Immature natural killer cell (primary cell): ENCODE results near the gene CLINT1. TPM values are rescaled to one million over a fixed set of nuclear protein-coding genes. Genes with fewer than 3 reads are reported as not detected.

Experiments
- DNase-seq, 3 donors: peaks; one replicate each; pipeline ENCODE4 v3.0.0; 2022; ENCODE audit warnings: mixed read lengths in 1 of 3
- H3K27ac Mint-ChIP-seq, 6 donors: one replicate each; pipeline ENCODE4 v1.8.0; 2020; ENCODE audit warnings: mixed read lengths in 6 of 6, mild to moderate bottlenecking in 5 of 6, inconsistent platforms in 4 of 6, moderate library complexity in 3 of 6
- H3K27me3 Mint-ChIP-seq, 3 donors: one replicate each; pipeline ENCODE4 v1.8.0; 2020 to 2021; ENCODE audit warnings: low read depth in 3 of 3, mild to moderate bottlenecking in 3 of 3, mixed read lengths in 3 of 3, moderate library complexity in 3 of 3, inconsistent platforms in 1 of 3
- H3K36me3 Mint-ChIP-seq, 3 donors: one replicate each; pipeline ENCODE4 v1.8.0; 2020; ENCODE audit warnings: mixed read lengths in 3 of 3, inconsistent platforms in 2 of 3, mild to moderate bottlenecking in 2 of 3
- H3K4me1 Mint-ChIP-seq, 2 donors: one replicate each; pipeline ENCODE4 v1.8.0; 2020; ENCODE audit warnings: inconsistent platforms in 2 of 2, mild to moderate bottlenecking in 2 of 2, mixed read lengths in 2 of 2, moderate library complexity in 1 of 2
- H3K4me3 Mint-ChIP-seq, 5 donors: one replicate each; pipeline ENCODE4 v1.8.0; 2020; ENCODE audit warnings: mild to moderate bottlenecking in 5 of 5, mixed read lengths in 5 of 5, inconsistent platforms in 3 of 5, moderate library complexity in 3 of 5
- H3K9me3 Mint-ChIP-seq, 6 donors: one replicate each; pipeline ENCODE4 v1.8.0; 2020; ENCODE audit warnings: mild to moderate bottlenecking in 6 of 6, mixed read lengths in 6 of 6, inconsistent platforms in 4 of 6, moderate library complexity in 3 of 6
- polyA plus RNA-seq, 3 donors: library from polyadenylated mRNA; unstranded; fragments of 300-500 nt; fragmentation: Illumina TruSeq; gene quantifications; one replicate each; pipeline ENCODE4 v1.2.3, GENCODE V29; 2021

The CLINT1 gene
- polyA plus RNA-seq, 3 donors from 2014 or later, result 75.7 to 106 (median 84.8) TPM

DNA sequence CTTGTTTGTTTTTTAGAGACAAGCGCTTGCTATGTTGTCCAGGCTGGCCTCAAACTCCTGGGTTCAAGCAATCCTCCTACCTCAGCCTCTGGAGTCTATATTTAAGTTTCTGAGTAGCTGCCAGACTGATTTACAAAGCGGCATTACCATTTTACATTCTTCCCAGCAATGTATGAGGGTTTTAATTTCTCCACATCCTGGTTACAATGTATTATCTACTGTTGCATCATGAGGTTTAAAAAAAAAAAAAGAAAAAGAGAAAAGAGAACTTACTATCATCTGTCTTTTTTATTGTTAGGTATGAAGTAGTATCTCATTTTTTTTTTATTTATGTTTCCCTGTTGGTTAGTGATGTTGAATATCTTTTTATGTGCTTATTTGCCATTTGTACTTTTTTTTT is 18.9 kb upstream of the CLINT1 start:
- no peak for DNase-seq
- H3K36me3 Mint-ChIP-seq, result no peaks in the 10 kb centered on the region
- H3K4me3 Mint-ChIP-seq, result no peak overlapping the region
- peaks cover 0 to 8% of the 10 kb centered on the region in 2 donors for H3K4me1 Mint-ChIP-seq
- H3K27ac Mint-ChIP-seq, result no peak overlapping the region
- no peaks in the 10 kb centered on the region for H3K9me3 Mint-ChIP-seq
- H3K27me3 Mint-ChIP-seq, result peaks cover 0 to 7% (median 2%) of the 10 kb centered on the region in 3 donors

DNA sequence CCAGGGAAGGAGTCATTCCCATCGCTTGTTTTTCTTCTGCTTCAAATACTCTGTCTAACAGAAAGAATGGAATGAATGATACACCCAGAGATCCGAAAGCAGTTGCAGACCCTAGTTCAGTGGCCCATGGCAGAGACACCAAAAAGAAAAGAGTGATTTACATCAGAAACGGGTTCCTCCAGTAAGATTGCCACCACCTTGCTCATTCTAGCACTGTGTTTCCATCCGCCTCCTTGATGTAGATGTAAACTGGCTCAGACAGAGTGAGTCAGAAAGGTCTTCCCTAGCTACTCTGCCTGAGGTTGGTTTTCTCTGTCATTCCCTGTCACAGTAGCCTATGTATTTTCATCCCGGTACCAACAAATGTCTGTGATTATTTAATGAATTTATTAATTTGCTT is 15.9 kb upstream of the CLINT1 start:
- Mint-ChIP-seq H3K9me3 (no peaks in the 10 kb centered on the region), H3K27me3 (peaks cover 0 to 7% (median 5%) of the 10 kb centered on the region in 3 donors), H3K4me3 (no peak overlapping the region), H3K4me1 (peaks cover 0 to 8% of the 10 kb centered on the region in 2 donors), H3K27ac (no peak overlapping the region), H3K36me3 (no peaks in the 10 kb centered on the region)
- DNase-seq, result no peak

DNA sequence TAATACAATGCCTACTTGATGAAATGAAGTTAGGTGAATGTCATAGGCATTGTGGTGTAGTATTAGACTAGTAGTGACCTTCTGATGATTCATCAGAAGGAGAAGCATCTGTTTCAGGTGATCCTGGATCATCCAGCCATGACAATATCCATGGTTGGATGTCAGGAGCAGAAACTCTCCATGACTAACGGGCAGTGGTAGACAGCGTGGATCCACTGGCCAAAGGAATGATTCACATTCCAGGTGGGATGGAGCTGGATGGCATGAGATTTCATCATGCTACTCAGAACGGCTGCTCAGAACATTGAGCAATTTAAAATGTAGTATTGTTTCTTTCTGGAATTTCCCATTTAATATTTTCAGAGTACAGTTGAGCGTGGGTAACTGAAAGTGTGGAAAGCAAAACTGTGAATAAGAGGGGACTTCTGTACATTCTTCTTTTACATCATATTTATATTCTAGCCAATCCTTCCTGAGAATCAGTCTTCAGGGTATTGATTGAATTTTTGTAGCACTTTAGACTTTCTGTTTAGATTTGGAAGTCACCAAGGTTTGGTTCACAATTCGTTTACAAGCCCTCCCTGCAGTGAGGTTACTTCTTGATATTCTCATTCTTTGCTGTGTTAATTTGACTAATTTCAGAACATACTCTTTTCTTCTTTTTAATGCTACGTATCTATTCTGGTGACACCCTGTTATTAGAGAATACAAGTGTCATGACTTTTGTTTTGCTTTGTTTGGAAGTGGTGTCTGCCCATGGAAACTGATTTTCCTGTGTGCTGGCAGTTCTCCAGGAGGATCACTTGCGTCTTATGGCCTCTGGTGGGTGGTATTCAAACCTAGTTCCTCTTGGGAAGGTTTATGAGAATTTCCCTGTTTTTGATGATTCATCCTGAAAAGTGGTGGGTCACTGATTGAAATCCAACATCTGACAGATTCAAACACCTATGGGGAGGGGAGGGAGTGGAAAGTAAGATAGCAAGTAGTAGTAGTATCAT is 12.2 kb upstream of the CLINT1 start:
- no peak overlapping the region for H3K27ac Mint-ChIP-seq
- no peak overlapping the region for H3K4me3 Mint-ChIP-seq
- peaks cover 0 to 8% of the 10 kb centered on the region in 2 donors for H3K4me1 Mint-ChIP-seq
- H3K27me3 Mint-ChIP-seq, result peaks cover 0 to 7% (median 6%) of the 10 kb centered on the region in 3 donors
- H3K9me3 Mint-ChIP-seq, result no peaks in the 10 kb centered on the region
- DNase-seq, result no peak
- no peaks in the 10 kb centered on the region for H3K36me3 Mint-ChIP-seq

DNA sequence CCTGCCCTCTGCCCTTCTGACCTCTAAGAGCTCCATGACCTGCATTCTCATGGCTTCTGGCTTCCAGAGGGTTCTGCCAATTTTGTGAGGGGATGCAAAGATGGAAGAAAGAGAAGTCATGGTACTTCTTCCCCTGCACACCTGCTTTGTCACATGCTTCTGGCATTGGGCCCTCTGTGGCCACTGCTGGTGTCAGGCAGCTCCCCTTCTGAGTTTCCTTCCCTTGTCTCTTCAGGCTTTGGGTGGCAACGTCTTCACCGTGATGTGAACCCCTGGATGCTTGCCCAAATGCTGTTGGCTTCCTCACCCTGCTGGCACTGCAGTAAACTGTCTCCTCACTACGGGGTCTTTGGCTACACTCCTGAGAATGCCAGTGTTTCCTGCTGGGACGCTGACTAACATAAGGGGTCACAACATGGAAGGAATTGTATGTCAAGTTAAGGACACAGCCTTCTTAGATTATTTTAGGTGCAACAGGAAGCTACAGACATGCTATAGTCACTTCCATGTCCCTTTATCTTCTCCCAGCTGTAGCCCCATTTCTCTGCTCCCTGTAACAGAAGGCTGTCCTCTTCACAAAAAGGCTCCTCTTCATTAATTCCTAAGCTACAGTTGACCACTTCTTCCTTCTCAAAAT is 8.9 kb upstream of the CLINT1 start:
- no peak for DNase-seq
- Mint-ChIP-seq H3K36me3 (no peaks in the 10 kb centered on the region), H3K27me3 (peaks cover 0 to 9% (median 6%) of the 10 kb centered on the region in 3 donors), H3K27ac (no peak overlapping the region), H3K4me3 (no peak overlapping the region), H3K4me1 (no peaks in the 10 kb centered on the region), H3K9me3 (no peaks in the 10 kb centered on the region)

DNA sequence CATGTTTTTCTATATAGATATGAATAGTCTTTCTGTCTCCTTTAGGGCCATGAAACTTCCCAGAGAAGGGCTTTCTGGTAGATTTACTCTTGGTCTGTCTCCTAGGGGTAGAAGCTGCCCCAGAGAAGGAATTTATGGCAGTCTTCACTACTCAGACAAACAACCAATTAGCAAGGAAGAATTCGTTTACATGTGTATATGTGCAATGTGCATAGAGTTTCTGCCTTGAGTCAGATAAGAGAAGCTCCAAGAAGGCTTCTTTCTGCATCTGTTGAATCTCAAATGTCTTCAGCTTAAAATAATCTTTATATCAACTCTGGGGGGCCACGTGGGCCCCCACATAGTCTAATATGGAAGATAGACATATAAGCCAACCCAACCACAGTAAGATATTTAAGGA is 7.6 kb upstream of the CLINT1 start:
- H3K9me3 Mint-ChIP-seq, result peaks cover 0 to 2% (median 0%) of the 10 kb centered on the region in 6 donors
- no peaks in the 10 kb centered on the region for H3K4me1 Mint-ChIP-seq
- DNase-seq, result no peak

DNA sequence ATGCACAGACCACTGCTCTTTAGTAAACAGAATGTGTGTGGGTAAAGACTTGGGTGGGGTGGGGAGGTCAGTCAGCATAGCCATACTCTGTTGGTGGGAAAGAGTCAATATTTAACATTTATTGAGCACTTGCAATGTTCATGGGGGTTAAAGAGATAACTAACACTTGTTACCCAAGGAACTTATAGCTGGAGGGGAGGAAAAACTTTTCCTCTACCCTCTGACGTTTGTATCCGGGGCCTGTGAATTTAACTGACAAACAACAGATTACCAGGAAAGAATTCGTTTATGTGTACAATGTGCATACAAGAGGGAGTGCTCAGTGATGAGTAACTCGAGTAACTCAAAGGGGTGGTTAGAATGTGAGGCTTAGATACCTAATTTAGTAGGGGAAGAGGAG is 6.8 kb upstream of the CLINT1 start:
- Mint-ChIP-seq H3K4me1 (no peaks in the 10 kb centered on the region), H3K36me3 (no peaks in the 10 kb centered on the region), H3K4me3 (no peak overlapping the region), H3K9me3 (peaks cover 0 to 2% (median 0%) of the 10 kb centered on the region in 6 donors), H3K27ac (no peak overlapping the region), H3K27me3 (peaks cover 0 to 5% (median 4%) of the 10 kb centered on the region in 3 donors)
- no peak for DNase-seq

More for the DNA sequence above, 7.6 kb upstream of the CLINT1 start:
- Mint-ChIP-seq H3K4me3 (no peak overlapping the region), H3K36me3 (no peaks in the 10 kb centered on the region), H3K27ac (no peak overlapping the region), H3K27me3 (peaks cover 0 to 7% (median 4%) of the 10 kb centered on the region in 3 donors)

DNA sequence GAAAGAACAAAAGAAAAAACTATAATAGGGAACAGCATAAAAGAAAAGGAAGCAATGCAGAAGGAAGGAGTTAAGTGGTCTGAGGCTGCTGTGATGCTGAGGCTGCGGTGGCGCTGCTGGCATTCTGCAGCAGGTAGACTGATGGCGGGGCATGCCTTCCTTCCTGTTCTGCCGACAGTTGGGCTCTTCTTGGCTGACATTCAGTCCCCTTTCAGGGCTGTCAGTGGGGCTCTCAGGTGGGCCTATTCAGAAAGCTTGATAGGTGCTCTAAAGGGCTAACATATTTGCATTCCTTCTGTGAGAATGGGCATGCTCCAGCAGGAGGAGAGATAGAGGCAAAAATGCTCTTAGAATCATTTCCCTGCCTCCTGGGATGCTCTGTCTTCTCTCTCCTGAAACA is 5.1 kb upstream of the CLINT1 start:
- no peaks in the 10 kb centered on the region for H3K36me3 Mint-ChIP-seq
- peaks cover 7 to 8% of the 10 kb centered on the region in 2 donors for H3K4me1 Mint-ChIP-seq
- no peak overlapping the region for H3K27ac Mint-ChIP-seq
- H3K27me3 Mint-ChIP-seq, result peaks cover 0 to 11% (median 4%) of the 10 kb centered on the region in 3 donors
- peaks cover 0 to 4% (median 0%) of the 10 kb centered on the region in 6 donors for H3K9me3 Mint-ChIP-seq
- H3K4me3 Mint-ChIP-seq, result no peak overlapping the region
- no peak for DNase-seq

DNA sequence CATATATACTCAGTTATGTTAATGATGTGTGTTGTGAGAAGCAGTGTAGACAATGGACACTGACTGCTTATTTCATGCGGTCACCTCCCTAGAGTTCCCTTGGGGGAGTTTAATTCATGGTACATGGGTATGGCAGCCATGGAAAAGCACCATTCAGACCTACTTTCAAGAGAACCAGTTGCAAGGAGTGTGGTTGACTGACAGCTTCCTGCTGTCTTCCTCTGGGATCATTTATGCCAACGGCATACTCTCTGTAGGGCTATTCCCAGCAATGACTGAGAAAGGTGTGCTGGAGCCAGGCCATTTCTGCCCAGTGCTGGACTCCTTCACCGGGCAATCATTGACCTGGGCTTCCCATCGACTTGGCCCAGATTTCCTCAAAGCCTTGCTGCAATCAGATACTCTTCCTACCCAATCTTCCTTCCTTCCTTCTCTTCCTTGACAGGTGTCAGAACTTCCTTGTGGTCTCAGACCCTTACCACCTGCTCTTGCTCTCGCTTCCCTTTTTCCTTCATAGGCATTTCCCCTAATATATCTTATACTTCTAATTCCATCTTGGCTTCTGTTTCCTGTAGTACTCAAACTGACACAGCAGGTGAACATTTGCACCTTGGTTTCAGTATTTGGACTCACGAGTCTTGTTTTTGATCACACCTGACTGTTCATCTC is 3.4 kb upstream of the CLINT1 start:
- Mint-ChIP-seq H3K4me3 (no peak overlapping the region), H3K27me3 (peaks cover 5 to 21% (median 14%) of the 10 kb centered on the region in 3 donors), H3K9me3 (peaks cover 0 to 4% (median 0%) of the 10 kb centered on the region in 6 donors), H3K36me3 (no peaks in the 10 kb centered on the region), H3K27ac (peak overlapping the region in 1 of 6 donors; percentile 55), H3K4me1 (peaks cover 19 to 21% of the 10 kb centered on the region in 2 donors)
- DNase-seq, result no peak

DNA sequence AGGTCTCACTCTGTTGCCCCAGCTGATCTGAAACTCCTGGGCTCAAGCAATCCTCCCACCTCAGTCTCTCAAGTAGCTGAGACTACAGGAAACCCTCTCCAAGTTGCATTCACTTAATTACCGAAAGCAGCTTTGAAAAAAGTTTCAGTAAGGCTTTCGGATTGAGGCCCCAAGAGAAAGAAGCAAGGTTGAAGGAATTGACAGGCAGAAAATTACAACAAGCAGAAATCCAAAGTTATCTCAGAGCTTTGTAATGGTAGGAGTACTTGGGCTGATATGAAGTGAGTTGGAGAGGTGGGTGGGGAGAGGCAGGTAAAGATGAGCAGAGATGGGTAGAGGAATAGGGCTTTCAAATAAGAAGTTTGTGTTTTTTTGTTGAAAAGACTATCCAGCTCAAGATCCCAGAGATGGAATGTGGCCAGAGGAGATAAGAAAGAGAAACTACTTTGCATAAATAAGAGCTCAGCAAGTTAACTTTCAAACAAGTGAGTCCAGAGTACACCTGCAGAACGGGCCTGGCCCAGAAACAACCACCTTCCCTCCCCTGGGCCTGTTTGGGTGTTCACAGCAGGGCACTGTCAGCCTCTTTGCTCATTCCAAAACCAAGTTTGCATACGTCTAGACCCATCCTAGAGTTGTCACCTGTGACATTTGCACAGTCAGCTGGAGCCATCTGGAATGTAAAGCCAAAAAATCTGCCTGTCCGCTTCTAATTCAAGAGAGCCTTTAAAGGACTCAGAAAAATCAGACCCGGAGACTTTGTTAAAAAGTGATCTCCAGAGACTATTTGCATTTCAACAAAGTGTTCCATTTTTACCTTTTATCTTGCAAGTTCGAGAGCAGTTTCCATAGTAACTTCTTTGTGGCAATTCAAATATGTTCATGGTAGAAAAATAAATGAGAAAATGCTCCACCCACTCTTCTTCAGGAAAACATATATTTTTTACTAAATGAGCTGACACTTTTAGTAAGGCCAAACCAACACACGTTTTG is 2.2 kb upstream of the CLINT1 start:
- no peak for DNase-seq
- Mint-ChIP-seq H3K4me3 (peak overlapping the region in 1 of 5 donors; percentile 53), H3K4me1 (peaks cover 31 to 32% of the 10 kb centered on the region in 2 donors), H3K36me3 (no peaks in the 10 kb centered on the region), H3K27ac (no peak overlapping the region), H3K9me3 (peaks cover 0 to 4% (median 0%) of the 10 kb centered on the region in 6 donors), H3K27me3 (peaks cover 5 to 21% (median 14%) of the 10 kb centered on the region in 3 donors)

DNA sequence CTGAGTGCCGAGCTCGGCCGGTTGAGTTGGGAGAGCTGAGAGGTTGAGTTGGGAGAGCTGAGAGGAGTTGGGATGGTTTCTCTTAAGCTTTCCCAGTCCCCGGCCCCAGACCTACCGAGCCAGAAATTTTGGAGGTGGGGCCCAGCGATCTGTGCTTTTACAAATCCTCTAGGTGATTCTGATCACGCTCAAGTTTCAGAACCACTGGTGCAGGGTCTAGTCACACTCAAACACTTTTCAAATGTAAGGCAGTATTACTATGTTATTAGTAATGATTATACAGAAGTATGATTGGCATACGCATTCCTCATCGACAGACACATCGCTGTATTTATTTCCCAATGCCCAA is 256 bp upstream of the CLINT1 start:
- Mint-ChIP-seq H3K4me3 (peak overlapping the region; percentile 83 to 98 (median 96)), H3K27me3 (peaks cover 5 to 21% (median 14%) of the 10 kb centered on the region in 3 donors), H3K36me3 (peaks cover 0 to 3% (median 0%) of the 10 kb centered on the region in 3 donors), H3K9me3 (peaks cover 0 to 4% (median 0%) of the 10 kb centered on the region in 6 donors), H3K27ac (peak overlapping the region; percentile 79 to 98 (median 92)), H3K4me1 (peaks cover 44 to 52% of the 10 kb centered on the region in 2 donors)
- DNase-seq, result no peak

DNA sequence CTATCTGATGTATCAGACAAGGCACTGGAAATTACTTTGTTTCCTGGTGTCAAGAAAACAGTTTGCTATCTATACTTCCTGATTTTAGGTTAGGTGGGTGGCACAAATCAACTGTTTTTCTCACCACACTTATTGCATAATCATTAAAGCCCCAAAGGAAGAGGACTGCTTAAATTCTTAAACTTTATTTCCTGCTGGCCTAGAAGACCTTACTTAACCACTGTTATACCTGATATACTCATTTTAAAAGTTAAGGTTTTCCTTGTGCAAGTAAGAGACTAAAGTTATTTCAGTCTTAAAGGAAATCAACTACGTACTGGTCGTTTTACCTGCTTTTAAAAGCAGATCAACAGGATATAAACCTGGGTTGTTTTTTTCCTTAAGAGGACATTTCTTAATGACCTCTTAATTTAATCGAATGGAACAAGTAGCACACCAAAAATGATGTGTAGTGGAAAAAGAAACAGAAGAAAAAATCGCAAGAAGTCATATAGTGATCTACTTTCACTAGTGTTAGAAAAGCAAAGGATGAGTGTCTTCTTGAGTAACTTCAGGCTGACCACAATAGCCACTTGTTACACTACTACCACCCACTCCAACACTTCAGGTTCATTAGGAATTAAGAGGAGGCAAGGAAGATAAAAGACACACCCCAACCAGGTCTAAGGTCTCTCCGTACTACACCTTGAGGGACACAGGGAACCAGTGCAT is 974 bp downstream of the CLINT1 start:
- Mint-ChIP-seq H3K4me3 (peak overlapping the region; percentile 94 to 98 (median 97)), H3K36me3 (peaks cover 0 to 4% (median 3%) of the 10 kb centered on the region in 3 donors), H3K27ac (peak overlapping the region; percentile 92 to 98 (median 96)), H3K27me3 (peaks cover 5 to 21% (median 12%) of the 10 kb centered on the region in 3 donors), H3K4me1 (peaks cover 51 to 62% of the 10 kb centered on the region in 2 donors), H3K9me3 (peaks cover 0 to 4% (median 0%) of the 10 kb centered on the region in 6 donors)
- peak; percentile 69 to 74 (median 69) for DNase-seq

DNA sequence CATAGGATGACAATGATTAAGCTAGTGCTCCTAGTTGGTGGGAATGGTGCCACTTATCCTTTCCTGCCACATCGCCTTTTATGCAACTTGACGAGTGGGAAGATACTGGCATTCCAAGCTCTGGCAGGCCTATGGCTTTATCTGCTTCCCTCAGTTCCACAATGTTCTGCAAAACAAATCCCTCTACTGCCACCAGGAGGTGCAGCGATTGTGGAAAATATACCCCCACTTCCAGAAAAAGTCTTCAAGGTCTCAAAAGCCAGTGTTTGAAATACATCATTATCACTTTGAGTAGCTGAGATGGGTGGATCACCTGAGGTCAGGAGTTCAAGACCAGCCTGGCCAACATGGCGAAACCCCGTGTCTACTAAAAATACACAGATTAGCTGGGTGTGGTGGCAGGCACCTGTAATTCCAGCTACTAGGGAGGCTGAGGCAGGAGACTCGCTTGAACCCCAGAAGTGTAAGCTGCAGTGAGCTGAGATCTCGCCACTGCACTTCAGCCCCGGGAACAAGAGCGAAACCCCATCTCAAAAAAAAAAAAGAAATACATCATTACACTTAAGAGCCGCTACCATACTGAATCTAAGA is 3.4 kb downstream of the CLINT1 start:
- H3K4me3 Mint-ChIP-seq, result peak overlapping the region in 1 of 5 donors; percentile 30
- H3K27me3 Mint-ChIP-seq, result peaks cover 5 to 24% (median 12%) of the 10 kb centered on the region in 3 donors
- peaks cover 0 to 4% (median 3%) of the 10 kb centered on the region in 3 donors for H3K36me3 Mint-ChIP-seq
- no peak for DNase-seq
- H3K9me3 Mint-ChIP-seq, result peaks cover 0 to 2% (median 0%) of the 10 kb centered on the region in 6 donors
- H3K4me1 Mint-ChIP-seq, result peaks cover 61 to 75% of the 10 kb centered on the region in 2 donors
- peak overlapping the region in 2 of 6 donors; percentile 35 to 42 for H3K27ac Mint-ChIP-seq
